GM12878 (cell line): Measurements from ENCODE around the gene FBXW10B. TPM values are rescaled to one million over a fixed set of nuclear protein-coding genes. Genes with fewer than 3 reads are reported as not detected.
"Not testable (repeated sequence)": the region's sequence is repeated elsewhere in the genome, so short reads cannot be mapped to it uniquely, and the experiment has no call there.

Experiments used
- ATAC-seq: fragments of 200-7000 bp; cut with Tn5 transposase; 3 replicates; pipeline ENCODE4 v1.9.1; 2020; ENCODE audit warnings: mild to moderate bottlenecking, moderate library complexity
- BruUV-seq: library from RNA; stranded (reverse); fragments of 400-500 nt; replicated peaks from 2 replicates; lab custom pipeline; 2021; lab: Mats Ljungman, UMichigan
- CTCF ChIA-PET: fragments of 300-600 bp; sonication (Branson Sonifier 250); formaldehyde crosslinking; extraction: SDS; loops from one replicate; lab custom pipeline; 2021; ENCODE audit warnings: inconsistent platforms; lab: Yijun Ruan, JAX
- POLR2A ChIA-PET: fragments of 350-600 bp; formaldehyde crosslinking; extraction: SDS; loops from one replicate; lab custom pipeline; 2021; ENCODE audit warnings: inconsistent platforms; lab: Charles Lee
- RAD21 ChIA-PET: fragments of 300-600 bp; sonication (Branson Sonifier 250); formaldehyde crosslinking; loops from one replicate; lab custom pipeline; 2023; ENCODE audit warnings: antibody characterized with exemption; ENCODE audit not compliant: unreplicated experiment; lab: Charles Lee
- SMC1A ChIA-PET: fragments of 300-600 bp; sonication (Branson Sonifier 250); formaldehyde crosslinking; loops from one replicate; lab custom pipeline; 2023; ENCODE audit not compliant: unreplicated experiment, uncharacterized antibody; lab: Charles Lee
- DNase-seq: peaks from one replicate; pipeline ENCODE4 v3.0.0-alpha.2; 2011; ENCODE audit warnings: low read depth, low spot score
- FAIRE-seq: peaks from 3 replicates; lab custom pipeline; 2011; peaks lifted over from hg19 to GRCh38; lab: Jason Lieb, UNC
- H2AFZ ChIP-seq: 2 replicates; pipeline ENCODE4 v1.6.0; 2011; ENCODE audit warnings: low read depth, low read length, control low read depth; ENCODE audit not compliant: control insufficient read depth
- H3K27ac ChIP-seq: 2 replicates; pipeline ENCODE4 v1.5.1; 2011; ENCODE audit warnings: control low read depth; ENCODE audit not compliant: control insufficient read depth, insufficient read depth
- H3K27me3 ChIP-seq, 2 experiments: replicated peaks in 1 of 2; 2 replicates each; pipeline versions ENCODE4 v1.6.0 to v1.6.1; 2011; ENCODE audit warnings: low read length in 1 of 2; ENCODE audit not compliant: control insufficient read depth in 2 of 2, insufficient read depth in 2 of 2
- H3K36me3 ChIP-seq, 2 experiments: 2 replicates each; pipeline ENCODE4 v1.5.1; 2011; ENCODE audit warnings: low read length in 1 of 2; ENCODE audit not compliant: control insufficient read depth in 2 of 2, insufficient read depth in 2 of 2
- H3K4me1 ChIP-seq: 2 replicates; pipeline ENCODE4 v1.6.1; 2011; ENCODE audit warnings: mild to moderate bottlenecking, low read length, moderate library complexity, mixed read lengths; ENCODE audit not compliant: control insufficient read depth, insufficient read depth
- H3K4me2 ChIP-seq: 2 replicates; pipeline ENCODE4 v1.6.0; 2011; ENCODE audit warnings: control low read depth; ENCODE audit not compliant: control insufficient read depth, insufficient read depth
- H3K4me3 ChIP-seq: fragments of 200-600 bp; sonication (generic); 2 replicates; pipeline ENCODE4 v1.5.1; 2016
- H3K79me2 ChIP-seq: 2 replicates; pipeline ENCODE4 v1.6.0; 2011; ENCODE audit warnings: low read length; ENCODE audit not compliant: control insufficient read depth, insufficient read depth
- H3K9ac ChIP-seq: 2 replicates; pipeline ENCODE4 v1.8.0; 2011; ENCODE audit warnings: low read length, control low read depth, mixed read lengths; ENCODE audit not compliant: control insufficient read depth, insufficient read depth
- H3K9me3 ChIP-seq: replicated peaks from 3 replicates; pipeline ENCODE4 v1.5.1; 2011; ENCODE audit warnings: mild to moderate bottlenecking, low read length; ENCODE audit not compliant: control insufficient read depth, insufficient read depth
- H4K20me1 ChIP-seq: 2 replicates; pipeline ENCODE4 v1.6.0; 2011; ENCODE audit not compliant: control insufficient read depth, insufficient read depth
- SRF ChIP-seq, 2 experiments: IDR thresholded peaks; 2 replicates each; pipeline ENCODE4 v1.6.1; 2011; ENCODE audit warnings: low read depth in 2 of 2, low read length in 2 of 2, mild to moderate bottlenecking in 1 of 2, moderate library complexity in 1 of 2
- WGBS: methylation state at CpG from one replicate; pipeline ENCODE4 v1.1.6; 2016; ENCODE audit warnings: low lambda C conversion rate; ENCODE audit not compliant: insufficient replicate concordance, insufficient coverage; ENCODE audit errors: missing lambda C conversion rate; 5-methylcytosine and 5-hydroxymethylcytosine counted together
- in situ Hi-C: fragments of 300-500 bp; cut with MboI; formaldehyde crosslinking; loops from 9 replicates; pipeline ENCODE4 v1.14.3; 2018; ENCODE audit warnings: mixed read lengths
- intact Hi-C: fragments of 100-400 bp; cut with micrococcal nuclease; formaldehyde crosslinking; loops from one replicate; pipeline ENCODE4 v1.14.2; 2022; ENCODE audit not compliant: unreplicated experiment
- polyA plus RNA-seq, 11 experiments: library from polyadenylated mRNA; depleted of rRNA in 4 of 11; unstranded in 6 of 11; stranded (reverse) in 5 of 11; fragments of >200 nt; fragmentation: Nextera tagmentation in 4 of 11; fragmentation: Illumina TruSeq in 1 of 11; extraction: Ambion mirVana in 4 of 11; extraction: Trizol in 1 of 11; gene quantifications; 1 replicate in 1 of 11; 2 replicates in 10 of 11; pipeline versions ENCODE4 v1.2.1 to v1.2.3, GENCODE V29; 2011 to 2016; ENCODE audit warnings: inconsistent platforms in 2 of 11, missing spikeins in 2 of 11, low read depth in 1 of 11
- total RNA-seq, 4 experiments: library from RNA; depleted of rRNA in 3 of 4; stranded (reverse); fragments of >200 nt in 3 of 4; fragmentation: Illumina TruSeq in 1 of 4; extraction: Trizol in 1 of 4; gene quantifications; 2 replicates each; pipeline versions ENCODE4 v1.2.1 to v1.2.3, GENCODE V29; 2013 to 2021

Gene FBXW10B
- total and polyA plus RNA-seq, 10 of the 15 experiments (the other 5 are each of a cell fraction or from before 2014, with no cell fraction given), result 0.04 to 0.19 (median 0.11) TPM; not detected in 5

- SMC1A ChIA-PET, H3K79me2 ChIP-seq, FAIRE-seq, H3K9me3 ChIP-seq, CTCF ChIA-PET, in situ Hi-C loops, H4K20me1 ChIP-seq, H3K4me3 ChIP-seq, H3K9ac ChIP-seq, POLR2A ChIA-PET, DNase-seq, BruUV-seq, H3K36me3 ChIP-seq, H3K4me2 ChIP-seq, H3K27me3 ChIP-seq, H3K4me1 ChIP-seq, intact Hi-C loops, RAD21 ChIA-PET: not testable (repeated sequence)
- Histone ChIP-seq H2AFZ (0 out of 2 replicates have a peak overlapping the region, but pooled peaks have one; percentile 7), H3K27ac (peak overlapping the region; percentile 44)
- ATAC-seq, result peak; percentile 75
- 63% methylated on average over 5 of the region's 5 CpGs for WGBS
- 0 out of 4 replicates have a peak, but pooled peaks of 1 of the 2 experiments have one; percentile 71 for TF ChIP-seq SRF (IDR thresholded peaks at IDR 0.05; ENCODE audit: low read depth in 2 of 2, low read length in 2 of 2)
These were observed 26.4 kb upstream of the FBXW10B start for GRCh38 chr17:15645942-15646312.

DNA sequence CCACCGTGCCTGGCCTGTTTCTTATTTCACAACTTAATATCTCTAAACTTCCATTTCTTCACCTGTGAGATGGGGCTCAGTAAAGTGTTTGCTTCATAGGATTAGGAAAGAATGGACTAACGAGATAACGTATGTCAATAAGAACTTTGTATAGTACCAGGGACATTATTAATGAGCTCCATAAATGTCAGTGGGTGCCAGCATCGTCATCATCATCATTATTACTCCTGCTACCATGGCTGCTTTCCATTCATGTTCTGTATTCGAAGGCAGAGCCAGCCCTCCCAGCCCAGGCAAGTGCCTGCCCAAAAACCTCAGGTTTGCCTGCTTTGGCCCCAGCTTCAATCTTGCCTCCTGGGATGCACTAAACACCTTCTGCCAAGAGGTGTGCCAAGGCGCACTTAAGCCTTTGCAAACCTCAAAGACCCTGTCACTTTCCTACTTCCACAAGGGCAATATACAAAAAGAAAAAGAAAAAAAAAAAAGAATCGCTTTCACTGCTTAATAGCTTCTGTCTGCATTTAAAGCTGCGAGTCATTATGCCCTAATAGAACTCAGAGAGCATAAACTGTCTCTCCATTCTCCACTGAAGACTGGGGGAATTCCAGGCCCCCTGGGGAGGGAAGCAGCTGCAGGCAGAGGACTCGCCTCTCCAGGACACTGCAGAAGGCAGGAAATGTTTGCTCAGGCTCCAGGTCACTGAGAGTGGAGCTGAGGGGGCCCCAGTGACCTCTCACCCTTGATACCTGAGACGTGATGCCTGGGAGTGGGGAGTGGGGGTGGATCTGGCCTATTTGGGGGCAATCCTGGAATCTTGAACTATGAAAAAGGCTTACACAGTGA, 25.8 kb upstream of the FBXW10B start:
- peak; percentile 81 for ATAC-seq
- H3K4me1 ChIP-seq, SMC1A ChIA-PET, FAIRE-seq, in situ Hi-C loops, H3K4me3 ChIP-seq, DNase-seq, H3K79me2 ChIP-seq, H3K9ac ChIP-seq, H3K27me3 ChIP-seq, CTCF ChIA-PET, H4K20me1 ChIP-seq, BruUV-seq, RAD21 ChIA-PET, H3K9me3 ChIP-seq, H3K4me2 ChIP-seq, intact Hi-C loops, H3K36me3 ChIP-seq, POLR2A ChIA-PET: not testable (repeated sequence)
- Histone ChIP-seq H2AFZ (0 out of 2 replicates have a peak overlapping the region, but pooled peaks have one; percentile 7), H3K27ac (peak overlapping the region; percentile 44)
- 65% methylated on average over 10 of the region's 10 CpGs for WGBS

DNA sequence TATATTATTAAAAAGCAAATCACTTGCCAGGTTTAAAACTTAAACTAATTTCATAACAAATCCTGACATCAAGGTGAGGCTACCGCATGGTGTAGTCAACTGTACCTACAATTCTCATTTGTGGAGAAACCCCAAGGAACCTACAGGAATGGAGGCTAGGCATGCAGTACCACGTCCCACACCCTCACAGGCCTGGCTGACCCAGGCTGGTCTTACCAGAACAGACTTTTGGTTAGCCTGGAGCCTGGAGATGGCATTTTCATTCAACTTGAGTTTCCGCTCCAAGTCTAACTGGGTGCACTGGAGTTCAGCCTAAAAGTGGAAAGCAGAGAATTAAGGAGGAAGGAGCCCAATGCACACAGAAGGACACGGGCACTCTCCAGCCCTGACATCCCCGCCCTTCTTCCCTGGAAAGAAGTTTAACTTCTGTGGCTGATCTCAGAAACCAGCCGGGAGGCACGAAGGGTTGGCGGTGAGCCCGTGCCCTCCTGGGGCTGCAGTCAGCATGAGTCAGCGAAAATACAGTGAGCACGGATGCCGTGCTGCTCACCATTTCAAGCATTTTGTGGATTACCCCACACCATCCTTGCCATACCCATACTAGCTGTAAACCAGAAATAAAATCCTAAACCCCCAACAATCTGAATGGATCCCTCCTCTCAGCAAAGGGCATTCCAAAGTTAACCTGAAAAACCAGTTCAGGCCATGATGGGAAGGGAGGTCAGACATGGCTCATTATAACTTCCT, 23.2 kb upstream of the FBXW10B start:
- H4K20me1 ChIP-seq, DNase-seq, H3K4me3 ChIP-seq, ATAC-seq, H3K79me2 ChIP-seq, intact Hi-C loops, BruUV-seq, H3K9ac ChIP-seq, SMC1A ChIA-PET, RAD21 ChIA-PET, H3K4me1 ChIP-seq, H3K27me3 ChIP-seq, H3K36me3 ChIP-seq, in situ Hi-C loops, H3K4me2 ChIP-seq, POLR2A ChIA-PET, H3K9me3 ChIP-seq, FAIRE-seq, CTCF ChIA-PET, H2AFZ ChIP-seq, H3K27ac ChIP-seq: not testable (repeated sequence)
- 83% methylated on average over 2 of the region's 12 CpGs for WGBS
